Endodermal cell (in vitro differentiated cells): ENCODE measurements around the gene BAMBI. TPM values are rescaled to one million over a fixed set of nuclear protein-coding genes. Genes with fewer than 3 reads are reported as not detected.
A peak's percentile ranks its signal among the peaks of the same experiment; 100 is the strongest.

Experiments used
- DNase-seq: peaks from one replicate; pipeline ENCODE4 v3.0.0-alpha.2; 2017
- H3K27ac ChIP-seq: 2 replicates; pipeline ENCODE4 v1.5.1; 2013; ENCODE audit warnings: mild to moderate bottlenecking, low read depth, low read length, moderate library complexity
- H3K27me3 ChIP-seq: 2 replicates; pipeline ENCODE4 v1.6.1; 2013; ENCODE audit warnings: mild to moderate bottlenecking, low read length, moderate library complexity; ENCODE audit not compliant: insufficient read depth, control insufficient read depth, poor library complexity, severe bottlenecking
- H3K36me3 ChIP-seq: 2 replicates; pipeline ENCODE4 v1.7.0; 2013; ENCODE audit warnings: mild to moderate bottlenecking, low read length, moderate library complexity; ENCODE audit not compliant: control insufficient read depth, insufficient read depth
- H3K4me1 ChIP-seq: one replicate; pipeline ENCODE4 v1.7.0; 2013; ENCODE audit warnings: low read length; ENCODE audit not compliant: control insufficient read depth, insufficient read depth
- H3K4me3 ChIP-seq: 2 replicates; pipeline ENCODE4 v1.5.1; 2013; ENCODE audit warnings: mild to moderate bottlenecking, low read length, moderate library complexity
- H3K9ac ChIP-seq: 2 replicates; pipeline ENCODE4 v1.6.1; 2013; ENCODE audit warnings: mild to moderate bottlenecking, low read length, moderate library complexity; ENCODE audit not compliant: poor library complexity, severe bottlenecking; ENCODE audit errors: extremely low read depth
- H3K9me3 ChIP-seq: 2 replicates; pipeline ENCODE4 v1.6.1; 2013; ENCODE audit warnings: mild to moderate bottlenecking, low read length, moderate library complexity; ENCODE audit not compliant: control insufficient read depth
- H3K27ac Mint-ChIP-seq: 2 replicates; pipeline ENCODE4 v1.8.0; 2020; ENCODE audit warnings: mixed read lengths
- H3K27me3 Mint-ChIP-seq: 2 replicates; pipeline ENCODE4 v1.8.0; 2021; ENCODE audit warnings: mild to moderate bottlenecking, mixed read lengths; ENCODE audit not compliant: insufficient read depth
- H3K36me3 Mint-ChIP-seq: 2 replicates; pipeline ENCODE4 v1.8.0; 2020; ENCODE audit warnings: low read depth, mixed read lengths
- H3K4me1 Mint-ChIP-seq: 2 replicates; pipeline ENCODE4 v1.8.0; 2020; ENCODE audit warnings: mixed read lengths
- H3K4me3 Mint-ChIP-seq: 2 replicates; pipeline ENCODE4 v1.8.0; 2020; ENCODE audit warnings: mild to moderate bottlenecking, moderate library complexity, mixed read lengths
- H3K9me3 Mint-ChIP-seq: 2 replicates; pipeline ENCODE4 v1.8.0; 2020; ENCODE audit warnings: mild to moderate bottlenecking, mixed read lengths
- CTCF ChIP-seq: fragments of 200-600 bp; sonication (generic); conservative IDR thresholded peaks from 2 replicates; pipeline ENCODE4 v1.5.0; 2021; ENCODE audit warnings: antibody characterized with exemption, mild to moderate bottlenecking
- WGBS, 2 experiments: methylation state at CpG; one replicate each; pipeline versions ENCODE4 v1.1.5 to v1.1.7; 2013; ENCODE audit warnings: missing lambda C conversion rate in 2 of 2, mixed read lengths in 1 of 2; ENCODE audit not compliant: insufficient coverage in 1 of 2, insufficient read length in 1 of 2; 5-methylcytosine and 5-hydroxymethylcytosine counted together
- total RNA-seq, 2 donors: library from RNA; stranded (reverse); fragmentation: NEBNext Ultra II Directional in 1 of 2; extraction: Animal tissue kit (Norgen Biotek cat#: 25700) in 1 of 2; gene quantifications; 2 replicates in 1 of 2; 3 replicates in 1 of 2; pipeline ENCODE4 v1.2.1, GENCODE V29; 2021

Gene BAMBI
- total RNA-seq, 2 donors from 2014 or later, result 41.4 to 49.2 TPM

- Mint-ChIP-seq H3K4me1 (peaks cover 22% of the 10 kb centered on the region), H3K4me3 (no peak overlapping the region), H3K36me3 (no peaks in the 10 kb centered on the region), H3K27ac (no peak overlapping the region), H3K9me3 (no peaks in the 10 kb centered on the region), H3K27me3 (peaks cover 55% of the 10 kb centered on the region)
- H3K4me3 ChIP-seq, result no peak overlapping the region
- TF ChIP-seq CTCF, result no peak
- peaks cover 54% of the 10 kb centered on the region for H3K27me3 ChIP-seq
- DNase-seq, result no peak
- 90 to 100% methylated on average over 8 to 12 of the region's 12 CpGs for WGBS, 2 experiments
- no peak overlapping the region for H3K27ac ChIP-seq
- no peaks in the 10 kb centered on the region for H3K4me1 ChIP-seq
- no peaks in the 10 kb centered on the region for H3K36me3 ChIP-seq
- no peak overlapping the region for H3K9ac ChIP-seq
- H3K9me3 ChIP-seq, result no peaks in the 10 kb centered on the region
Observed at GRCh38 chr10:28666751-28667467, 10.4 kb upstream of the BAMBI start.

GRCh38 chr10:28668363-28669226 lies 8.7 kb upstream of the BAMBI start:
- peaks cover 60% of the 10 kb centered on the region for H3K27me3 Mint-ChIP-seq
- H3K36me3 ChIP-seq, result no peaks in the 10 kb centered on the region
- peak overlapping the region; percentile 65 for H3K4me3 Mint-ChIP-seq
- H3K9ac ChIP-seq, result peak overlapping the region; percentile 35
- 3 to 5% methylated on average over 33 to 59 of the region's 59 CpGs for WGBS, 2 experiments
- no peak overlapping the region for H3K27ac Mint-ChIP-seq
- peaks cover 23% of the 10 kb centered on the region for H3K4me1 Mint-ChIP-seq
- no peaks in the 10 kb centered on the region for H3K36me3 Mint-ChIP-seq
- no peaks in the 10 kb centered on the region for H3K9me3 ChIP-seq
- H3K4me1 ChIP-seq, result no peaks in the 10 kb centered on the region
- peak overlapping the region; percentile 87 for H3K4me3 ChIP-seq
- peak; percentile 87 for DNase-seq
- no peak for TF ChIP-seq CTCF
- H3K27ac ChIP-seq, result no peak overlapping the region
- peaks cover 63% of the 10 kb centered on the region for H3K27me3 ChIP-seq
- no peaks in the 10 kb centered on the region for H3K9me3 Mint-ChIP-seq

GRCh38 chr10:28669227-28670173 lies 7.8 kb upstream of the BAMBI start:
- peaks cover 24% of the 10 kb centered on the region for H3K4me1 Mint-ChIP-seq
- H3K9me3 Mint-ChIP-seq, result no peaks in the 10 kb centered on the region
- peak overlapping the region; percentile 87 for H3K4me3 ChIP-seq
- no peaks in the 10 kb centered on the region for H3K4me1 ChIP-seq
- H3K27ac ChIP-seq, result no peak overlapping the region
- no peak for DNase-seq
- H3K36me3 ChIP-seq, result no peaks in the 10 kb centered on the region
- peak overlapping the region; percentile 65 for H3K4me3 Mint-ChIP-seq
- H3K9me3 ChIP-seq, result no peaks in the 10 kb centered on the region
- peaks cover 66% of the 10 kb centered on the region for H3K27me3 Mint-ChIP-seq
- no peak for TF ChIP-seq CTCF
- no peak overlapping the region for H3K27ac Mint-ChIP-seq
- H3K36me3 Mint-ChIP-seq, result no peaks in the 10 kb centered on the region
- H3K9ac ChIP-seq, result no peak overlapping the region
- peaks cover 72% of the 10 kb centered on the region for H3K27me3 ChIP-seq
- 53 to 80% methylated on average over 13 to 21 of the region's 21 CpGs for WGBS, 2 experiments
